ENCODE results near the gene KCTD20.

DNA sequence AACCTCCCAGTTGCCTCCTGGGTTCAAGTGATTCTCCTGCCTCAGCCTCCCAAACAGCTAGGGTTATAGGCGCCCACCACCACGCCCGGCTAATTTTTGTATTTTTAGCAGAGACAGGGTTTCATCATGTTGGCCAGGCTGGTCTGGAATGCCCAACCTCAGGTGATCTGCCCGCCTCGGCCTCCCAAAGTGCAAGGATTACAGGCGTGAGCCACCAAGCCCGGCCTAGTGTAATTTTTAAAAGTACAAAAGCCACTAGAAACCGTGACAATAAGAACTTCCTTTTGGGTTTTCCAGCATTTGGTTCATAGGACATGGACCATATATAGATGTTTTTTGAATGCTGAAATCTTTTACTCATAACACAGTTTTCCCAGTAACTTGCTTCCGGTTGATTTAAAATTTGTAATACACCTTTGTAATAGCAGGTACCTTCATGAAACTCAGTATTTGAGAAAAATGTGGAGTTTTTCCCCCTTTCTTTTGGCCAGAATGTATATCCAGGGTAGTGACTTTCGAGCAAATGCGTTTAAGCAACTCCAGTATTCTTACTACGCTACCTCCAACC is 613 bp upstream of the KCTD20 start:
- TF ChIP-seq CTCF (IDR thresholded peaks at IDR 0.05 in 2 of 3, conservative IDR thresholded peaks at IDR 0.05 in 1 of 3; ENCODE audit: borderline replicate concordance in 1 of 3, insufficient read depth in 1 of 3, low read depth in 2 of 3, low read length in 2 of 3) = no peak
- no peak for TF ChIP-seq POLR2AphosphoS5 (IDR thresholded peaks at IDR 0.05; ENCODE audit: low read depth, low read length)
- TF ChIP-seq, protein P1, sequence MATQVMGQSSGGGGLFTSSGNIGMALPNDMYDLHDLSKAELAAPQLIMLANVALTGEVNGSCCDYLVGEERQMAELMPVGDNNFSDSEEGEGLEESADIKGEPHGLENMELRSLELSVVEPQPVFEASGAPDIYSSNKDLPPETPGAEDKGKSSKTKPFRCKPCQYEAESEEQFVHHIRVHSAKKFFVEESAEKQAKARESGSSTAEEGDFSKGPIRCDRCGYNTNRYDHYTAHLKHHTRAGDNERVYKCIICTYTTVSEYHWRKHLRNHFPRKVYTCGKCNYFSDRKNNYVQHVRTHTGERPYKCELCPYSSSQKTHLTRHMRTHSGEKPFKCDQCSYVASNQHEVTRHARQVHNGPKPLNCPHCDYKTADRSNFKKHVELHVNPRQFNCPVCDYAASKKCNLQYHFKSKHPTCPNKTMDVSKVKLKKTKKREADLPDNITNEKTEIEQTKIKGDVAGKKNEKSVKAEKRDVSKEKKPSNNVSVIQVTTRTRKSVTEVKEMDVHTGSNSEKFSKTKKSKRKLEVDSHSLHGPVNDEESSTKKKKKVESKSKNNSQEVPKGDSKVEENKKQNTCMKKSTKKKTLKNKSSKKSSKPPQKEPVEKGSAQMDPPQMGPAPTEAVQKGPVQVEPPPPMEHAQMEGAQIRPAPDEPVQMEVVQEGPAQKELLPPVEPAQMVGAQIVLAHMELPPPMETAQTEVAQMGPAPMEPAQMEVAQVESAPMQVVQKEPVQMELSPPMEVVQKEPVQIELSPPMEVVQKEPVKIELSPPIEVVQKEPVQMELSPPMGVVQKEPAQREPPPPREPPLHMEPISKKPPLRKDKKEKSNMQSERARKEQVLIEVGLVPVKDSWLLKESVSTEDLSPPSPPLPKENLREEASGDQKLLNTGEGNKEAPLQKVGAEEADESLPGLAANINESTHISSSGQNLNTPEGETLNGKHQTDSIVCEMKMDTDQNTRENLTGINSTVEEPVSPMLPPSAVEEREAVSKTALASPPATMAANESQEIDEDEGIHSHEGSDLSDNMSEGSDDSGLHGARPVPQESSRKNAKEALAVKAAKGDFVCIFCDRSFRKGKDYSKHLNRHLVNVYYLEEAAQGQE (IDR thresholded peaks at IDR 0.05; ENCODE audit: low read depth) = no peak
- no peak for TF ChIP-seq RAD21 (IDR thresholded peaks at IDR 0.05; ENCODE audit: low read depth)
- TF ChIP-seq MAX (IDR thresholded peaks at IDR 0.05) = no peak
- TF ChIP-seq POLR2A (IDR thresholded peaks at IDR 0.05; ENCODE audit: borderline replicate concordance, extremely low read depth, insufficient read depth, insufficient read length) = no peak
- TF ChIP-seq EGR1 (IDR thresholded peaks at IDR 0.05; ENCODE audit: low read depth) = no peak
- no peak for TF ChIP-seq YY1 (IDR thresholded peaks at IDR 0.05; ENCODE audit: extremely low read depth, insufficient replicate concordance, low read depth, low read length)
- no peak for TF ChIP-seq ATF3 (IDR thresholded peaks at IDR 0.05)
- no peak for TF ChIP-seq EZH2phosphoT487 (IDR thresholded peaks at IDR 0.05; ENCODE audit: borderline replicate concordance)
- TF ChIP-seq SP1 (IDR thresholded peaks at IDR 0.05; ENCODE audit: low read depth) = no peak
- TF ChIP-seq EZH2 (IDR thresholded peaks at IDR 0.05) = no peak
- no peak; the same call in 1 of the 2 replicates for TF ChIP-seq SIN3A (IDR thresholded peaks at IDR 0.05; ENCODE audit: low read depth)
- no peak for TF ChIP-seq ZNF274 (IDR thresholded peaks at IDR 0.05; ENCODE audit: low read depth, low read length)

Measured in HCT116 (cell line).